Stimulated activated CD4-positive, alpha-beta T cell treated with anti-CD3 and anti-CD28 coated beads, Interleukin-4, amount 100 ng/mL, for 24 hours (primary cell): Measurements from ENCODE around the gene STOX1.
"Not testable (repeated sequence)": the region's sequence is repeated elsewhere in the genome, so short reads cannot be mapped to it uniquely, and the experiment has no call there.

ENCODE experiments used
- DNase-seq: peaks from one replicate; pipeline ENCODE4 v3.0.0-alpha.2; 2020

STOX1 gene, protein sequence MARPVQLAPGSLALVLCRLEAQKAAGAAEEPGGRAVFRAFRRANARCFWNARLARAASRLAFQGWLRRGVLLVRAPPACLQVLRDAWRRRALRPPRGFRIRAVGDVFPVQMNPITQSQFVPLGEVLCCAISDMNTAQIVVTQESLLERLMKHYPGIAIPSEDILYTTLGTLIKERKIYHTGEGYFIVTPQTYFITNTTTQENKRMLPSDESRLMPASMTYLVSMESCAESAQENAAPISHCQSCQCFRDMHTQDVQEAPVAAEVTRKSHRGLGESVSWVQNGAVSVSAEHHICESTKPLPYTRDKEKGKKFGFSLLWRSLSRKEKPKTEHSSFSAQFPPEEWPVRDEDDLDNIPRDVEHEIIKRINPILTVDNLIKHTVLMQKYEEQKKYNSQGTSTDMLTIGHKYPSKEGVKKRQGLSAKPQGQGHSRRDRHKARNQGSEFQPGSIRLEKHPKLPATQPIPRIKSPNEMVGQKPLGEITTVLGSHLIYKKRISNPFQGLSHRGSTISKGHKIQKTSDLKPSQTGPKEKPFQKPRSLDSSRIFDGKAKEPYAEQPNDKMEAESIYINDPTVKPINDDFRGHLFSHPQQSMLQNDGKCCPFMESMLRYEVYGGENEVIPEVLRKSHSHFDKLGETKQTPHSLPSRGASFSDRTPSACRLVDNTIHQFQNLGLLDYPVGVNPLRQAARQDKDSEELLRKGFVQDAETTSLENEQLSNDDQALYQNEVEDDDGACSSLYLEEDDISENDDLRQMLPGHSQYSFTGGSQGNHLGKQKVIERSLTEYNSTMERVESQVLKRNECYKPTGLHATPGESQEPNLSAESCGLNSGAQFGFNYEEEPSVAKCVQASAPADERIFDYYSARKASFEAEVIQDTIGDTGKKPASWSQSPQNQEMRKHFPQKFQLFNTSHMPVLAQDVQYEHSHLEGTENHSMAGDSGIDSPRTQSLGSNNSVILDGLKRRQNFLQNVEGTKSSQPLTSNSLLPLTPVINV

GRCh38 chr10:68826764-68827591 is at the start of gene STOX1:
Gene STOX1 (plus strand): TSS chr10:68827531. CDS start chr10:68827624, 93 bp downstream.
- peak; percentile 63 for DNase-seq

DNA sequence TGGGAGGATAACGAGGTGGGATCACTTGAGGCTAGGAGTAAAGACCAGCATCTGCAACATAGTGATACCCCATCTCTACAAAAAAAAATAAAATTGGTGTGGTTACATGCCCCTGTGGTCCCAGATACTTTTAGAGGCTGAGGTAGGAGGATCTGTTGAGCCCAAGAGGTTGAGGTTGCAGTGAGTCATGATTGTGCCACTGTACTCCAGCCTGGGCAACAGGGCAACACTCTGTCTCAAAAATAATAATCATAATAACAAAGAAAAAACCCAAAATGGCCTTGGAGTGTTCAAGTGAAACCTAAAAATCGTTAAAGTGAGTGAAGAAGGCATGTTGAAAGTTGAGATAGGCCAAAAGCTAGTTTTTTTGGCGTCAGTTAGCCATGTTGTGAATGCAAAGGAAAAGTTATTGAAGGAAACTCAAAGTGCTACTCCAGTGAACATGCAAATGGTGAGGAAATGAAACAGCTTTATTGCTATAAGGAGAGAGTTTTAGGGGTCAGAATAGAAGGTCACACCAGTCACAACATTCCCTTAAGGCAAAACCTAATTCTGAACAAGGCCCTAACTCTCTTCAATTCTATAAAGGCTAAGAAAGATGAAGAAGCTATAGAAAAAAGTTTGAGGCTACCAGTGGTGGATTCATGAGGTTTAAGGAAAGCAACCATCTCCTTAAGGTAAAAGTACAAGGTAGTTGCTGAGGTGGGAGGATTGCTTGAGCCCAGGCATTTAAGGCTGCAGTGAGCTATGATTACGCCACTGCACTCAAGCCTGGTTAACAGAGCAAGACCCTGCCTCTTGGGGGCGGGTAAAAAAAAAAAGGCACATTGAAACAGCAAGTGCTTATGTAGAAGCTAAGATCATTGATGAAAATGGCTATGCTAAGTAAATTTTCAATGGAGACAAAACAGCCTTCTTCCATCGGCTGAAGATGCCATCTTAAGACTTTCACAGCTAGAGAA is 45.4 kb upstream of the STOX1 start:
- no peak for DNase-seq

- DNase-seq = no peak
These were observed 42.9 kb upstream of the STOX1 start for GRCh38 chr10:68784476-68784875.

DNA sequence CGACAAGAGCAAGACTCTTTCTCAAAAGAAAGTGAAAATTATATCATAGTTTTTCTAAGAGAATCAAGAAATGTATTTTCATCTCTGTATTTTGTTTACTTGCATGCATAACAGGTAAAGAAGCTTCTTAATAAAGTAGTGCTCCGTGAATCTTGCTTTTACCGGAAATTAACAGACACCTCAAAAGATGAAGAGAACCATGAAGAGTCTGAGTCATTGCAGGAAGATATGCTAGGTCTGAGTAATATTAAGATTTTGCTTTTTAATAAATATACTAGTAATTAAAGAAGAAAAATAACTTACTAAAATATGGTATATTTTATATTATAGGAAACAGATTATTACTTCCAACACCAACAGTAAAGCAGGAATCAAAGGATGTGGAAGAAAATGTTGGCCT is 39.5 kb upstream of the STOX1 start:
- no peak for DNase-seq

- no peak for DNase-seq
These were observed 36.9 kb upstream of the STOX1 start for GRCh38 chr10:68790476-68790875.

- DNase-seq = no peak
These were observed 35.2 kb upstream of the STOX1 start for GRCh38 chr10:68792115-68792514.

DNA sequence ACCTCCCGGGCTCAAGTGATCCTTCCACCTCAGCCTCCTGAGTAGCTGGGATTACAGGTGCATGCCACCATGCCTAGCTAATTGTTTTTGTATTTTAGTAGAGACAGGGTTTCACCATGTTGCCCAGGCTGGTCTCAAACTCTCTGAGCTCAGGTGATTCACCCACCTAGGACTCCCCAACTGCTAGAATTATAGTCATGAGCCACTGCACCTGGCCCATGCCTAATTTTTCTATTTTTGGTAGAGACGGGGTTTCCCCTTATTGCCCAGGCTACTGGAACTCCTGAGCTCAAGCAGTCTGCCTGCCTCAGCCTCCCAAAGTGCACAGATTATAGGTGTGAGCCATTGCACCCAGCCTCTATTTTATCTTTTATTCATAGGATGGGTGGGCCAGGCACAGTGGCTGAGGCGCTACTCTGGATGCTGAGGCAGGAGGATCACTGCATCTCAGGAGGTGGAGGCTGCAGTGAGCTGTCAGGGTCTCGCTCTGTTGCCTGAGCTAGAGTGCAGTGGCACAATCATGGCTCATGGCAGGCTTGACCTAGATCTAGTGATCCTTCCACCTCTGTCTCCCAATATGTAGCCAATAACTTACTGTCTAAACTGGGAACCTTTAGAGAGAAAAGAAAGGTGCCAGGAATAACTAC is 31.3 kb upstream of the STOX1 start:
- DNase-seq = no peak

DNA sequence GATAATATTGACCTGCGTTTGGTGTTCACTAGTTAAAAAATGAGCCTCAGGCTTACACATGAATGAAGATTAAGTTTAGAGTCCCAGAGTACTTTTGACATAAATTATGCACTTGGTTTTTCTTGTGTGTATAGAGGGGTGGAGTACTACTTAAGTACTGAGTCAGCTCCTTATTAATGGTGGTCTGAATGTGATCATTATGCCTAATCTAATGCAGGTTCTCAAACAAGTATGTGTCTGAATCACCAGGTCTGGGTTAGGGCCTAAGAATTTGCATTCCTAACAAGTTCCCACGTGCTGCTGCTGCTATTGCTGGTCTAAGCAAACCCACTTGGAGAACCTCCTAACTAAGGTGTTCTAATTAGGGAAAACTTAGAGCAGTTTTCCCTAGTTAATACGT is 30.7 kb upstream of the STOX1 start:
- DNase-seq = no peak

DNA sequence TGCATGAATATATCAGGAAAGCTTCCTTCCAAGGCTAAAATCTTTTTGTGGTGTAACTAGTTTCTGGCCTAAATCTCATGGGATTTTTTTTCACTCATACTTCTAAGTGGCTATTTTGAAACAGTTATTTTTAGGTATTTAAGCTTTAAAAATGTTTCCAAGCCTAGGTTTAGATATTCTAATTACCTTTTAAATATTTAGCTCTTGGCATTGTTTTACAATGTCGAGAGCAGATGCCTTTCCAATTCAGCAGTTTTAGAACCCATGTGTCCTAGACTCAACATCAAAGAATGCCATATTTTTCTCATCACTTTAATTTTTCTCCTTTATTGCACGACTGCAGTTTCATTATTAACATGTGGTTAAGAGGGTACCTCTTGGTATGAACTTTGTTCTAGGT is 27.1 kb upstream of the STOX1 start:
- no peak for DNase-seq

GRCh38 chr10:68804692-68805091 is 22.6 kb upstream of the STOX1 start:
- DNase-seq = no peak

DNA sequence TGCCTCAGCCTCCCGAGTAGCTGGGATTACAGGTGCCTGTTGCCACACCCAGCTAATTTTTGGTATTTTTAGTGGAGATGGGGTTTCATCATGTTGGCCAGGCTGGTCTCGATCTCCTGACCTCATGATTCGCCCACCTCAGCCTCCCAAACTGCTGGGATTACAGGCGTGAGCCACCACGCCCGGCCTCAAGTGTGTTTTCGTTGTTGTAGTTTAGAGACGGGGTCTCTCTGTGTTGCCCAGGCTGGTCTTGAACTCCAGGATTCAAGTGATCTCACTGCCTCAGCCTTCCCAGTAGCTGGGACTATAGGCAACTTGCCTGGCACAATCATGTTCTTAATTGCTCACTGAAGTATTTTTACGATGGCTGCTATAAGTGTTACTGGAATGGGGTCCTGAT is 16.5 kb upstream of the STOX1 start:
- DNase-seq = not testable (repeated sequence)

DNA sequence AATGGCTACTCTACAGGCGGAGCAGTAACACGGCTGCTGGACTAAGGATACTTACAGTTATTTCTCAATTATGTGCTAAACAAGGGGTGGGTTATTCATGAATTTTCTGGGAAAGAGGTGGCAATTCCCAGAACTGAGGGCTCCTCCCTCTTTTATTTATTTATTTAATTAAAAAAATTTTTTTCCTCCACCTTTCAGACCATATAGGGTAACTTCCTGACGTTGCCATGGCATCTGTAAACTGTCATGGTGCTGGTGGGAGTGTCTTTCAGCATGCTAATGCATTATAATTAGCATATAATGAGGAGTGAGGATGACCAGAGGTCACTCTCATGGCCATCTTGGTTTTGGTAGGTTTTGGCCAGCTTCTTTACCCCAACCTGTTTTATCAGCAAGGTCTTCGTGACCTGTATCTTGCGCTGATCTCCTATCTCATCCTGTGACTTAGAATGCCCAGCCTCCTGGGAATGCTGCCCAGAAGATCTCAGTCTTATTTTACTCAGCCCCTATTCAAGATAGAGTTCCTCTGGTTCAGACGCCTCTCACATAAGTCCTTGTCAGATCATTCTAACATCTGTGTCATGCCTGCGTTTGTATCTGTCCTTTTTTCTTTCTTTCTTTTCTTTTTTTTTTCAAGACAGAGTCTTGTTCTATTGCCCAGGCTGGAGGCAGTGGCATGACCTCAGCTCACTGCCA is 15.9 kb upstream of the STOX1 start:
- no peak for DNase-seq

DNA sequence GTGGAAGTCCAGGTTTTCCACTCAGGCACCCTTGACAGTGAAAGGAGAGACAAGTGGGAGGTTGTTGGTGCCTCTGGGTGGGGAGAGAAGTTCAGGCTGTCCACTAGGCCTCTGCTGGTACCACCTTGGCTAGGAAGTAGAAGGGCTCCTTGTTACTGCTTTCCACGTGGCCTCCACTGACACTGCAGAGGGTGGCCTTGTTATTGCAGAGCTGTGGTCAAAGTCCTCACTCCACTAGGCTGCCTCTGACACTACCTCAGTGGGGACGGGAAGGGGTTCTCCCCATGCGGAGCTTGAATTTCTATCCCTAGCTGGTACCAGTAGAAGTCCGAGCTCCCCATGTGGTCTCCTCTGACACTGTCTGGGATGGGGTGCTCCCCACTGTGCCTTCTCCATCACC is 14.9 kb upstream of the STOX1 start:
- DNase-seq = no peak

- DNase-seq = no peak
These were observed 13.8 kb upstream of the STOX1 start for GRCh38 chr10:68813559-68813958.

DNA sequence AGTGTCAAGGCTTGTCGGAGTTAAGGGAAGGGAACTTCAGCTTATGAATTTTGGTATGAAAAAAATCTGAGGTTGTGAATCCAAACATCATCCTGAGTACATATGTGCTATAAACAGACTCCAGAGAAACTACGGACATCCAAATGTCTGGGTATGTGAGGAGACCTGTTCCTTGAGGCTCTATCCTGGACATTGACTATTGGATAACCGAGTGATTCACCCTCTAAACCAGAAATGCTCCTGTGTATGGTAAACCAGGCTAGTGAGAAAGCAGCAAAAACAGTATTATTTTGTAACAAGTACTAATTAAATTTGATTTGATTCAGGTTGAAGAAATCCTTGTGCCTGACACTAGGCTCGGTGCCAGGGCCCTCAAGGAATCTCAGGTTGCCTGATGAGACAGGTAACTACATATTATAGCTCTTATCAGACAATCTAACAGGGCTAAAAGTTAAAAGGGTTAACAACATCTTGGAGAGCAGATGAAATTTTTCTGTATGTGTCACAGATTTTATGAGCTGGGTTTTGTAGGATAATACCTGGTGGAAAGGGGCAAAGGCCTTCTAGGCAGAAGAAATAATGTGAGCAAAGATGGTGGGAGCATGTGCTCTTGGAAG is 10.4 kb upstream of the STOX1 start:
- no peak for DNase-seq

DNA sequence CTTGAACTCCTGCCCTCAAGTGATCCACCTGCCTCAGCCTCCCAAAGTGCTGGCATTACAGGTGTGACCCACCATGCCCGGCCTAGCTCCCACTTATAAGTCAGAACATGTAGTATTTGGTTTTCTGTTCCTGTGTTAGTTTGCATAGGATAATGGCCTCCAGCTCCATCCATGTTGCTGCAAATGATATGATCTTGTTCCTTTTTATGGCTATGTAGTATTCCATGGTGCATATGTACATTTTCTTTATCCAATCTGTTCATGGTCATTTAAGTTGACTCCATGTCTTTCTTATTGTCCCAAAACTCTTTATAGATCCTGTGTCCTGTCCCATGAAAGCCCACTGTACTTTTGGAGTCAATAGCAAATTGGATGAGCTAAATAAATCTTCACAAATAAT is 7.0 kb upstream of the STOX1 start:
- not testable (repeated sequence) for DNase-seq

DNA sequence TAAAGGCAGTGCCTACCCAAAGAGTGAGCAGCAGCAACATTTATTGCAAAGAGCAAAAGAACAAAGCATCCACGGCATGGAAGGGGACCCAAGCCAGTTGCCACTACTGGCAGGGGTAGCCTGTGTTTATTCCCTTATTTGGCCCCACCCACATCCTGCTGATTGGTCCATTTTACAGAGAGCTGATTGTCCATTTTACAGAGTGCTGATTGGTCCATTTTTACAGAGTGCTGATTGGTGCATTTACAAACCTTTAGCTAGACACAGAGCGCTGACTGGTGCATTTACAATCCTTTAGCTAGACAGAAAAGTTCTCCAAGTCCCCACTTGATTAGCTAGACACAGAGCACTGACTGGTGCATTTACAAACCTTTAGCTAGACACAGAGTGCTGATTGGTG is 4.7 kb upstream of the STOX1 start:
- DNase-seq = not testable (repeated sequence)

DNA sequence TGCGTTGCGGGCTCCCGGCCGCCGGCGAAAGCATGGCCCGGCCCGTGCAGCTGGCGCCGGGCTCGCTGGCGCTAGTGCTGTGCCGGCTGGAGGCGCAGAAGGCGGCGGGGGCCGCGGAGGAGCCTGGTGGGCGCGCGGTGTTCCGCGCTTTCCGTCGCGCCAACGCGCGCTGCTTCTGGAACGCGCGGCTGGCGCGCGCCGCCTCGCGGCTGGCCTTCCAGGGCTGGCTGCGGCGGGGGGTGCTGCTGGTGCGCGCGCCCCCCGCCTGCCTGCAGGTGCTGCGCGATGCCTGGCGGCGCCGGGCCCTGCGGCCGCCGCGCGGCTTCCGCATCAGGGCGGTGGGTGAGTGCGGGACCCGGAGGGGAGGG is 245 bp downstream of the STOX1 start:
- DNase-seq = not testable (repeated sequence)

DNA sequence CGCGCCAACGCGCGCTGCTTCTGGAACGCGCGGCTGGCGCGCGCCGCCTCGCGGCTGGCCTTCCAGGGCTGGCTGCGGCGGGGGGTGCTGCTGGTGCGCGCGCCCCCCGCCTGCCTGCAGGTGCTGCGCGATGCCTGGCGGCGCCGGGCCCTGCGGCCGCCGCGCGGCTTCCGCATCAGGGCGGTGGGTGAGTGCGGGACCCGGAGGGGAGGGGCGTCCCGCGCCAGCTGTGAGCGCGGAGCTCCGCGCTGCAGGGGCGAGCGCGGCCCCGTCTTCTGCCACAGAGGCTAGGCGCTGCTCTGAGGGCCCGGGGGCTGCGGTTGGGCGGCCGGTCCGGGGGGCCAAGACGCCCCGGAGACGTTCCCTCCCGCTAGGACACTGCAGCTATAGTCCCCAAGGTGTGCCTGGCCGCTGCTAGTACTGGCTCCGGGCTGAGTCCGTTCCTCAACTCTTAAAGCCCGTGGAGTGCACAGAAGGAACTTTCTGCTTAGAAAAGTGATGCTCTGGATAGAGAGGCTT is 811 bp downstream of the STOX1 start:
- not testable (repeated sequence) for DNase-seq

GRCh38 chr10:68828833-68829232 is 1.5 kb downstream of the STOX1 start:
- no peak for DNase-seq
